ENCODE results near the gene SMPDL3A. TPM values are rescaled to one million over a fixed set of nuclear protein-coding genes. Genes with fewer than 3 reads are reported as not detected.

SMPDL3A gene
- total and polyA plus RNA-seq, 2 of the 13 experiments (the other 11 are each of a cell fraction or from before 2014, with no cell fraction given): 7.8 to 17.3 TPM

GRCh38 chr6:122789182-122790027, at the start of gene SMPDL3A (continued):
- peak; percentile 81 for TF ChIP-seq MYC (CRISPR knock-in tag; IDR thresholded peaks at IDR 0.05; ENCODE audit: borderline replicate concordance)
- TF ChIP-seq ZNF224 (CRISPR knock-in tag; IDR thresholded peaks at IDR 0.05): peak; percentile 34; the same call in 1 of the 2 replicates
- no peak for TF ChIP-seq ZNF207 (IDR thresholded peaks at IDR 0.05; ENCODE audit: borderline replicate concordance)
- peak; percentile 90; the same call in 1 of the 2 replicates for TF ChIP-seq NRL (CRISPR knock-in tag; IDR thresholded peaks at IDR 0.05; ENCODE audit: borderline replicate concordance)
- TF ChIP-seq ZKSCAN1 (IDR thresholded peaks at IDR 0.05; ENCODE audit: low read length): no peak
- peak; percentile 50 for TF ChIP-seq DNMT1 (CRISPR knock-in tag; IDR thresholded peaks at IDR 0.05)
- no peak; the same call in 1 of the 2 replicates for TF ChIP-seq SIX4 (CRISPR knock-in tag; IDR thresholded peaks at IDR 0.05)
- TF ChIP-seq HOXD1 (CRISPR knock-in tag; IDR thresholded peaks at IDR 0.05): peak; percentile 82; the same call in 1 of the 2 replicates
- peak; percentile 86; the same call in 1 of the 2 replicates for TF ChIP-seq ZNF703 (CRISPR knock-in tag; IDR thresholded peaks at IDR 0.05; ENCODE audit: borderline replicate concordance)
- TF ChIP-seq ZNF382 (CRISPR knock-in tag; IDR thresholded peaks at IDR 0.05; ENCODE audit: borderline replicate concordance): no peak
- TF ChIP-seq, protein P1, sequence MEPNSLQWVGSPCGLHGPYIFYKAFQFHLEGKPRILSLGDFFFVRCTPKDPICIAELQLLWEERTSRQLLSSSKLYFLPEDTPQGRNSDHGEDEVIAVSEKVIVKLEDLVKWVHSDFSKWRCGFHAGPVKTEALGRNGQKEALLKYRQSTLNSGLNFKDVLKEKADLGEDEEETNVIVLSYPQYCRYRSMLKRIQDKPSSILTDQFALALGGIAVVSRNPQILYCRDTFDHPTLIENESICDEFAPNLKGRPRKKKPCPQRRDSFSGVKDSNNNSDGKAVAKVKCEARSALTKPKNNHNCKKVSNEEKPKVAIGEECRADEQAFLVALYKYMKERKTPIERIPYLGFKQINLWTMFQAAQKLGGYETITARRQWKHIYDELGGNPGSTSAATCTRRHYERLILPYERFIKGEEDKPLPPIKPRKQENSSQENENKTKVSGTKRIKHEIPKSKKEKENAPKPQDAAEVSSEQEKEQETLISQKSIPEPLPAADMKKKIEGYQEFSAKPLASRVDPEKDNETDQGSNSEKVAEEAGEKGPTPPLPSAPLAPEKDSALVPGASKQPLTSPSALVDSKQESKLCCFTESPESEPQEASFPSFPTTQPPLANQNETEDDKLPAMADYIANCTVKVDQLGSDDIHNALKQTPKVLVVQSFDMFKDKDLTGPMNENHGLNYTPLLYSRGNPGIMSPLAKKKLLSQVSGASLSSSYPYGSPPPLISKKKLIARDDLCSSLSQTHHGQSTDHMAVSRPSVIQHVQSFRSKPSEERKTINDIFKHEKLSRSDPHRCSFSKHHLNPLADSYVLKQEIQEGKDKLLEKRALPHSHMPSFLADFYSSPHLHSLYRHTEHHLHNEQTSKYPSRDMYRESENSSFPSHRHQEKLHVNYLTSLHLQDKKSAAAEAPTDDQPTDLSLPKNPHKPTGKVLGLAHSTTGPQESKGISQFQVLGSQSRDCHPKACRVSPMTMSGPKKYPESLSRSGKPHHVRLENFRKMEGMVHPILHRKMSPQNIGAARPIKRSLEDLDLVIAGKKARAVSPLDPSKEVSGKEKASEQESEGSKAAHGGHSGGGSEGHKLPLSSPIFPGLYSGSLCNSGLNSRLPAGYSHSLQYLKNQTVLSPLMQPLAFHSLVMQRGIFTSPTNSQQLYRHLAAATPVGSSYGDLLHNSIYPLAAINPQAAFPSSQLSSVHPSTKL (CRISPR knock-in tag; IDR thresholded peaks at IDR 0.05): peak; percentile 89
- peak; percentile 84 for TF ChIP-seq ZNF317 (CRISPR knock-in tag; IDR thresholded peaks at IDR 0.05)
- TF ChIP-seq BCL6 (CRISPR knock-in tag; IDR thresholded peaks at IDR 0.05): peak; percentile 66; the same call in 1 of the 2 replicates
- TF ChIP-seq ETV5 (CRISPR knock-in tag; IDR thresholded peaks at IDR 0.05; ENCODE audit: borderline replicate concordance): peak; percentile 86; the same call in 1 of the 2 replicates
- peak; percentile 4 for TF ChIP-seq SMC3 (IDR thresholded peaks at IDR 0.05; ENCODE audit: low read length)
- TF ChIP-seq HNRNPL (IDR thresholded peaks at IDR 0.05; ENCODE audit: low read depth, low read length): peak; percentile 99
- peak; percentile 82; the same call in 1 of the 2 replicates for TF ChIP-seq E2F1 (CRISPR knock-in tag; IDR thresholded peaks at IDR 0.05)
- TF ChIP-seq ZNF530 (CRISPR knock-in tag; IDR thresholded peaks at IDR 0.05; ENCODE audit: low read depth): no peak
- TF ChIP-seq ZNF441 (CRISPR knock-in tag; IDR thresholded peaks at IDR 0.05; ENCODE audit: borderline replicate concordance): peak; percentile 91
- peak; percentile 37; the same call in 1 of the 2 replicates for TF ChIP-seq GABPA (IDR thresholded peaks at IDR 0.05; ENCODE audit: low read depth, low read length)
- peak; percentile 75 for TF ChIP-seq GABPA (CRISPR knock-in tag; IDR thresholded peaks at IDR 0.05; ENCODE audit: low read depth)
- TF ChIP-seq, protein P2, sequence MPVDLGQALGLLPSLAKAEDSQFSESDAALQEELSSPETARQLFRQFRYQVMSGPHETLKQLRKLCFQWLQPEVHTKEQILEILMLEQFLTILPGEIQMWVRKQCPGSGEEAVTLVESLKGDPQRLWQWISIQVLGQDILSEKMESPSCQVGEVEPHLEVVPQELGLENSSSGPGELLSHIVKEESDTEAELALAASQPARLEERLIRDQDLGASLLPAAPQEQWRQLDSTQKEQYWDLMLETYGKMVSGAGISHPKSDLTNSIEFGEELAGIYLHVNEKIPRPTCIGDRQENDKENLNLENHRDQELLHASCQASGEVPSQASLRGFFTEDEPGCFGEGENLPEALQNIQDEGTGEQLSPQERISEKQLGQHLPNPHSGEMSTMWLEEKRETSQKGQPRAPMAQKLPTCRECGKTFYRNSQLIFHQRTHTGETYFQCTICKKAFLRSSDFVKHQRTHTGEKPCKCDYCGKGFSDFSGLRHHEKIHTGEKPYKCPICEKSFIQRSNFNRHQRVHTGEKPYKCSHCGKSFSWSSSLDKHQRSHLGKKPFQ (CRISPR knock-in tag; IDR thresholded peaks at IDR 0.05; ENCODE audit: insufficient replicate concordance): peak; percentile 91
- no peak for TF ChIP-seq PHF20 (CRISPR knock-in tag; IDR thresholded peaks at IDR 0.05)
- no peak for TF ChIP-seq RFX5 (IDR thresholded peaks at IDR 0.05; ENCODE audit: low read depth, low read length)
